ENCODE data around the gene TELO2.
"Not testable (repeated sequence)": the region's sequence is repeated elsewhere in the genome, so short reads cannot be mapped to it uniquely, and the experiment has no call there.

GRCh38 chr16:1469141-1469540, 24.0 kb upstream of the TELO2 start:
- TF ChIP-seq POLR2A, POLR2AphosphoS5 (IDR thresholded peaks at IDR 0.05; ENCODE audit: low read depth, low read length): not testable (repeated sequence)

Data from GM12892 (cell line).